RCC 7860 (cell line): Measurements from ENCODE around the gene MRPL9.

Experiments
- DNase-seq: peaks from one replicate; pipeline ENCODE4 v3.0.0-alpha.2; 2015; ENCODE audit warnings: low spot score
- FAIRE-seq: peaks from 2 replicates; lab custom pipeline; 2012; peaks lifted over from hg19 to GRCh38; lab: Jason Lieb, UNC

Gene MRPL9

GRCh38 chr1:151713874-151714273 lies 49.4 kb downstream of the MRPL9 start:
- DNase-seq (no peak), FAIRE-seq (no peak)

DNA sequence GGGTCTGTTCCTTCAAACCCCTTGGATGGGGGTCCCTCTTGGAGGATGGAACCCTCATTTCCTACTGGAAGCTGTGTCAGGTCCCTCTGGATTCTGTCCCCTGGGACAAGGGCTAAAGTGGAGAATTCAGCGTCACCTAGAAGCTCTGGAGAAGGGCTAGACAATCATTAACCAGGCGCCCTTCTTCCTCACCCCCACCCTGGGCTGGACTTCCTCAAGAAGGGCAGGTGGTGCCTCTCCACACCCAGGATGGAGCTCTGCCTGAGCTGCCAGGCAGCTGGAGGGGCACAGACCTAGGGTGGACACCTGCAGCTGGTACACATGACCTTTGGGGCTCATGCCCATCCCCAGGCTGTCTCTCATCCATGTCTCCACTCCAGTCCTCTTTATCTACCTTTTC lies 50.3 kb downstream of the MRPL9 start:
- no peak for DNase-seq
- FAIRE-seq = no peak

DNA sequence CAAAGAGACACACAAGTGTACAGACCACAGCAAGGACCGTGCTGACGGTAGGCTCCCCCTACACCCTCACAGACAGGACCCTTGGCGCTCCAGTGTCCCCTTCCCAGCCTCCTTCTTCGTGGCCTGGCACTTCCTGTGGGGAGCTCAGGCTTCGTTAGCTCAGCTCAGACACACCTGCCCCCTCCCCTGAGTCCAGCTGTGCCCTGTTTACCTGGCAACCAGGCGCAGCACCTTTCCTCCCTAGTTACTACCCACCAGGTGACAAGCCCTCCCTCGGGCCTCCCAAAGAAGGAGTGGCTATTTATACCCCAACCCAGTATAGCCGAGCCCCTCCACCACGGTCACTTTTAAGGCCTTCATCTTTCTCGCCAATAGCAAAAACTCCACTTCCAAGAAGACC lies 51.3 kb downstream of the MRPL9 start:
- no peak for DNase-seq
- FAIRE-seq = no peak

- DNase-seq = no peak
- FAIRE-seq = no peak
These were observed 52.1 kb downstream of the MRPL9 start for GRCh38 chr1:151711044-151711800.

- DNase-seq (peak; percentile 28), FAIRE-seq (no peak)
These were observed 53.0 kb downstream of the MRPL9 start for GRCh38 chr1:151710187-151710840.
